ENCODE data around the gene STYX. TPM values are rescaled to one million over a fixed set of nuclear protein-coding genes. Genes with fewer than 3 reads are reported as not detected.
A peak's percentile ranks its signal among the peaks of the same experiment; 100 is the strongest.

The STYX gene
- total RNA-seq, 2 experiments from 2014 or later: 15.3 to 16.2 TPM

DNA sequence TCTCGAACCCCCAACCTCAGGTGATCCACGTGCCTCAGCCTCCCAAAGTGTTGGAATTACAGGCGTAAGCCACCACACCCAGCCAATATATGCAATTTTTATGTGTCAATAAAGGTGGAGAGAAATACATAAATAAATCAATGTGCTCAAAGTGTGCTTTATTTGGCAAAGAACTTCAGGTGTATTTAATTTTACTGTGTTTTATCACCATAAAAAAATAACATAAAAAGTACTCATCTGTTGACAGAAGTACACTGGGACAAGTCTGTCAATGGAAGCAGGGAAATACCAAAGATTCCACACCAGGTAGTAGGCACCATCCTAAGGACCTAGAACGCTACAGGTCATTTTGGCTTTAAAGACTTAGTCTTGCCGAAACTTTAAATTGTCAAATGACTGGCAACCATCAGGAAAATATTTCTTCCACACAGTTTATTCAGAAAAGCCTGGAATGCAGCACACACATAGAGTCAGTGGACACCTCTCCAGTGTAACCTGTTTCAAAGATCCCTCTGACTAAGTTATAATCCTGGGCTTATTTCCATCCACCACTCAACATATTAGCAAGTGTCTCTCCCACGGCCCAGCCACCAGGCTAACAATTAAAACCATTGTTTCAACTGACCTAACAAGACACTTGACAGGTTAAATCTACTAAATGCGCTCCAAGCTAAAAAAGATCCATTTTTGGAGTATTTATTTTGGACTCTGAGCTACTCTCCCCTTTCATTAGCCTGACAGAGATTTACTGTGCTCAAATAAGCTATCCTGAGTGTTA lies 38.8 kb upstream of the STYX start:
- no peak overlapping the region for H3K4me3 ChIP-seq (ENCODE audit: low read length)
- ATAC-seq (ENCODE audit: poor library complexity) (no peak), DNase-seq (no peak)
- H3K4me1 Mint-ChIP-seq (ENCODE audit: low read depth): peaks cover 84% of the 10 kb centered on the region
- no peaks in the 10 kb centered on the region for H3K9me3 ChIP-seq (ENCODE audit: control insufficient read depth in 1 of 2, insufficient read depth in 1 of 2, low read length in 2 of 2)
- peak overlapping the region; percentile 57 for H3K4me3 Mint-ChIP-seq
- no peaks in the 10 kb centered on the region for H3K27me3 Mint-ChIP-seq
- intact Hi-C loops (cut with DNase I, micrococcal nuclease): loop anchor here (5.0 kb wide), 3 partner anchors 41 to 139 kb away; partner anchors contain the start of genes GPR137C (in 1 of the 2), STYX (in 1 of the 2) and TXNDC16 (in 1 of the 2)
- no peaks in the 10 kb centered on the region for H3K36me3 ChIP-seq (ENCODE audit: insufficient read depth, low read length)
- no peak overlapping the region for H3K27ac Mint-ChIP-seq
- H3K9me3 Mint-ChIP-seq: no peaks in the 10 kb centered on the region
- TF ChIP-seq, protein P1, sequence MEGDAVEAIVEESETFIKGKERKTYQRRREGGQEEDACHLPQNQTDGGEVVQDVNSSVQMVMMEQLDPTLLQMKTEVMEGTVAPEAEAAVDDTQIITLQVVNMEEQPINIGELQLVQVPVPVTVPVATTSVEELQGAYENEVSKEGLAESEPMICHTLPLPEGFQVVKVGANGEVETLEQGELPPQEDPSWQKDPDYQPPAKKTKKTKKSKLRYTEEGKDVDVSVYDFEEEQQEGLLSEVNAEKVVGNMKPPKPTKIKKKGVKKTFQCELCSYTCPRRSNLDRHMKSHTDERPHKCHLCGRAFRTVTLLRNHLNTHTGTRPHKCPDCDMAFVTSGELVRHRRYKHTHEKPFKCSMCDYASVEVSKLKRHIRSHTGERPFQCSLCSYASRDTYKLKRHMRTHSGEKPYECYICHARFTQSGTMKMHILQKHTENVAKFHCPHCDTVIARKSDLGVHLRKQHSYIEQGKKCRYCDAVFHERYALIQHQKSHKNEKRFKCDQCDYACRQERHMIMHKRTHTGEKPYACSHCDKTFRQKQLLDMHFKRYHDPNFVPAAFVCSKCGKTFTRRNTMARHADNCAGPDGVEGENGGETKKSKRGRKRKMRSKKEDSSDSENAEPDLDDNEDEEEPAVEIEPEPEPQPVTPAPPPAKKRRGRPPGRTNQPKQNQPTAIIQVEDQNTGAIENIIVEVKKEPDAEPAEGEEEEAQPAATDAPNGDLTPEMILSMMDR (IDR thresholded peaks at IDR 0.05): no peak
- ChIA-PET CTCF (interaction anchor here (1.2 kb wide), 1 partner anchor 15 kb away, joined by 3 read pairs; the partner anchor contains the start of gene PSMC6), POLR2A (no interaction called here)
- H3K27ac ChIP-seq (ENCODE audit: low read depth in 1 of 2, low read length in 2 of 2): no peak overlapping the region
- no peaks in the 10 kb centered on the region for H3K27me3 ChIP-seq (ENCODE audit: control insufficient read depth in 1 of 2, insufficient read depth in 2 of 2, low read length in 2 of 2)
- peaks cover 8% of the 10 kb centered on the region for H3K36me3 Mint-ChIP-seq (ENCODE audit: low read depth)
- H3K4me1 ChIP-seq (ENCODE audit: insufficient read depth, low read length): peaks cover 49% of the 10 kb centered on the region

DNA sequence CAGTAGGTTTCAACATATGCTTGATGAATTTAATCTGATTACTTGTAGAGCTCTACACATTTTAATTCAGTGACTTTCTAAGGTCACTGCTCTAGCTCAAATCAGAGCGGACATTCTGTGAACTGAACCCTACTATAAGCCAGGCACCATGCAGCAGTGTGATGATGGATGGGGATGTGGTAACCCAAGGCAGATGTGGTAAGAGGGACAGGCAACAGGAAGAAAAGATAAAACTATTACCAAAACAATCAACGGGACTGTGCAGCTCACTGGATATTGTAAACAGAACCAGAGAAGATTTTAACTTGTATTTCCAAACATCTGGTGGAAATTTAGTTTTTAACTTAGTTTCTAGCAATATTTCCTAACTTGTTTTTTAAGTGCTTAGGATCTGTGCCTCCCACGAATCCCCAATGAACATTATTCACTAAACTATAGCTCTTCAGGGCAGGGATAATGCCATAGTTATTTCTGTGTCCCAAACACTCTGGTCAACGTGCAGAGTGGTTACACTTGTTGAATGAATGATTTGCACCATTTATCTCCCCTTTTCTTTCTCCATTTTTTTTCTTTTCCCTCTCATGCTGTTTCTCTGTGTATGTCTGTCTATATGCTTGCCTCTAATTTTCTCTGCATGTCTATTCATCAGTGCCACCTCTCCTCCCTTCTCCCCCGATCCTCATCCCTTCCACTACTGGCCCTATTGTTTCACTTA lies 37.6 kb upstream of the STYX start:
- Histone ChIP-seq H3K9me3 (ENCODE audit: control insufficient read depth in 1 of 2, insufficient read depth in 1 of 2, low read length in 2 of 2) (no peaks in the 10 kb centered on the region), H3K27ac (ENCODE audit: low read depth in 1 of 2, low read length in 2 of 2) (no peak overlapping the region), H3K4me1 (ENCODE audit: insufficient read depth, low read length) (peaks cover 43% of the 10 kb centered on the region), H3K36me3 (ENCODE audit: insufficient read depth, low read length) (no peaks in the 10 kb centered on the region), H3K4me3 (ENCODE audit: low read length) (no peak overlapping the region), H3K27me3 (ENCODE audit: control insufficient read depth in 1 of 2, insufficient read depth in 2 of 2, low read length in 2 of 2) (no peaks in the 10 kb centered on the region)
- Mint-ChIP-seq H3K9me3 (no peaks in the 10 kb centered on the region), H3K27me3 (no peaks in the 10 kb centered on the region), H3K36me3 (ENCODE audit: low read depth) (peaks cover 8% of the 10 kb centered on the region), H3K27ac (peak overlapping the region; percentile 66), H3K4me1 (ENCODE audit: low read depth) (peaks cover 72% of the 10 kb centered on the region), H3K4me3 (peak overlapping the region; percentile 55)
- ChIA-PET CTCF (interaction anchor here (1.2 kb wide), 1 partner anchor 14 kb away, joined by 3 read pairs; the partner anchor contains the start of gene PSMC6), POLR2A (interaction anchor here (0.9 to 1.2 kb wide), 3 partner anchors 11 to 49 kb away, joined by 3 to 5 read pairs (median 4); partner anchors contain the start of gene PSMC6)
- TF ChIP-seq, protein P1 (IDR thresholded peaks at IDR 0.05): no peak
- DNase-seq (peak in 5 of 14 experiments; percentile 10 to 69 (median 37)), ATAC-seq (ENCODE audit: poor library complexity) (peak; percentile 21)
- intact Hi-C loops (cut with DNase I, micrococcal nuclease): loop anchor here (5.0 kb wide), 3 partner anchors 40 to 140 kb away; partner anchors contain the start of genes GPR137C (in 1 of the 2), STYX (in 1 of the 2) and TXNDC16 (in 1 of the 2)

DNA sequence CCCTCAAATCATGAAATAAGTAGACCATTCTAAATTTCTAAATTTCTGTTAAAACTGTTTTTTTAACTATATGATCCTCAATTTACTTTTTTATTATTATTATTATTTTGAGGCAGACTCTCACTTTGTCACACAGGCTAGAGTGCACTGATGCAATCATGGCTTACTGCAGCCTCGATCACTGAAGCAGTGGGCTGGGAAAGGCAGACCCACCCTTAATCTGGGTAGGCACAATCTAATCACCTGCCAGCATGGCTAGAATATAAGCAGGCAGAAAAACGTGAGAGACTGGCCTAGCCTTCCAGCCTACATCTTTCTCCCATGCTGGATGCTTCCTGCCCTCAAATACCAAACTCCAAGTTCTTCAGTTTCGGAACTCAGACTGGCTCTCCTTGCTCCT lies 36.9 kb upstream of the STYX start:
- H3K4me1 Mint-ChIP-seq (ENCODE audit: low read depth): peaks cover 66% of the 10 kb centered on the region
- intact Hi-C loops (cut with DNase I, micrococcal nuclease): loop anchor here (5.0 kb wide), 3 partner anchors 39 to 141 kb away; partner anchors contain the start of genes GPR137C (in 1 of the 2), STYX (in 1 of the 2) and TXNDC16 (in 1 of the 2)

More for the DNA sequence above, 36.9 kb upstream of the STYX start:
- H3K27me3 ChIP-seq (ENCODE audit: control insufficient read depth in 1 of 2, insufficient read depth in 2 of 2, low read length in 2 of 2): no peaks in the 10 kb centered on the region
- ChIA-PET CTCF (no interaction called here), POLR2A (no interaction called here)
- H3K4me3 ChIP-seq (ENCODE audit: low read length): no peak overlapping the region
- no peaks in the 10 kb centered on the region for H3K9me3 Mint-ChIP-seq
- peaks cover 8% of the 10 kb centered on the region for H3K36me3 Mint-ChIP-seq (ENCODE audit: low read depth)
- peaks cover 38% of the 10 kb centered on the region for H3K4me1 ChIP-seq (ENCODE audit: insufficient read depth, low read length)
- H3K4me3 Mint-ChIP-seq: no peak overlapping the region
- H3K36me3 ChIP-seq (ENCODE audit: insufficient read depth, low read length): no peaks in the 10 kb centered on the region
- H3K27ac Mint-ChIP-seq: peak overlapping the region; percentile 66
- no peak overlapping the region for H3K27ac ChIP-seq (ENCODE audit: low read depth in 1 of 2, low read length in 2 of 2)
- H3K9me3 ChIP-seq (ENCODE audit: control insufficient read depth in 1 of 2, insufficient read depth in 1 of 2, low read length in 2 of 2): no peaks in the 10 kb centered on the region
- no peaks in the 10 kb centered on the region for H3K27me3 Mint-ChIP-seq
- ATAC-seq (ENCODE audit: poor library complexity) (no peak), DNase-seq (no peak)
- TF ChIP-seq, protein P1 (IDR thresholded peaks at IDR 0.05): no peak
